Keratinocyte (primary cell): ENCODE data around the gene ITGA3.

ENCODE experiments used
- EZH2 ChIP-seq: IDR thresholded peaks from one replicate; pipeline ENCODE4 v1.6.1; 2012; ENCODE audit warnings: inconsistent platforms, mild to moderate bottlenecking, low read length, moderate library complexity
- TF ChIP-seq, protein P1 (sequence below), 3 experiments: IDR thresholded peaks in 1 of 3; conservative IDR thresholded peaks in 1 of 3; optimal IDR thresholded peaks in 1 of 3; 2 replicates in 2 of 3; 3 replicates in 1 of 3; pipeline versions ENCODE3 to v1.5.1; 2011; ENCODE audit warnings: low read length in 3 of 3, mild to moderate bottlenecking in 3 of 3, moderate library complexity in 2 of 3, control low read depth in 1 of 3, inconsistent platforms in 1 of 3; ENCODE audit not compliant: insufficient read depth in 2 of 3; ENCODE audit errors: extremely low read depth in 1 of 3

DNA sequence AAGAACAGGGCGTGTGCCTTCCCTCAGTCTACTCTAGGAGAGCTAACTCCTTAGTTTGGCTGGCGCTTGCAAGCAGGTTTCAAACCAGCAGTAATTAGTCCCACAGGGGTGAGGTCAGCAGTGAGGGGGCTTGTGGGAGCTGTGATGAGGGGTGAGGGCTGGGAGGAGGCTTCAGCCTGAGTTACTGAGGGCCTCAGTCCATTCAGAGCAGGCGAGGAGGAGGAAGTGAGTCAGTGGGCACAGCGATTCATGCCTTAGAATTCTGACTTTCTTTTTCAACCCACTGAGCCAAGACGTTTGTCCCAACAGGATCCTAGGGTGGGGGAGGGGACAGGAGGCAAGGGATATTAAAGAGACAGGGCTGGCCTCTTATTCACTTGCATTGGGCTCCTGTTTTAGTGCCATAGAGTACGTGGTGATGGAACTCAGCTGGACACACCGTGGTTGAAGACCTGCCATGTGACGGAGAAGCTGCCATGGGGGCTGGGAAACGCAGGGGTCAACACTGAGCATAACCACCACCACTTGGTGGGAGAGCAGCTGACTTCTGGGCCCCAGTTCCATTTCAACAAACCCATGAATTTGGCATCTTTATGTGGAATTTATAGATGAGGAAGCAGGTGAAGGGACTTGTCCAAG, 8.3 kb upstream of the ITGA3 start:
- no peak for TF ChIP-seq EZH2
- TF ChIP-seq, protein P1, sequence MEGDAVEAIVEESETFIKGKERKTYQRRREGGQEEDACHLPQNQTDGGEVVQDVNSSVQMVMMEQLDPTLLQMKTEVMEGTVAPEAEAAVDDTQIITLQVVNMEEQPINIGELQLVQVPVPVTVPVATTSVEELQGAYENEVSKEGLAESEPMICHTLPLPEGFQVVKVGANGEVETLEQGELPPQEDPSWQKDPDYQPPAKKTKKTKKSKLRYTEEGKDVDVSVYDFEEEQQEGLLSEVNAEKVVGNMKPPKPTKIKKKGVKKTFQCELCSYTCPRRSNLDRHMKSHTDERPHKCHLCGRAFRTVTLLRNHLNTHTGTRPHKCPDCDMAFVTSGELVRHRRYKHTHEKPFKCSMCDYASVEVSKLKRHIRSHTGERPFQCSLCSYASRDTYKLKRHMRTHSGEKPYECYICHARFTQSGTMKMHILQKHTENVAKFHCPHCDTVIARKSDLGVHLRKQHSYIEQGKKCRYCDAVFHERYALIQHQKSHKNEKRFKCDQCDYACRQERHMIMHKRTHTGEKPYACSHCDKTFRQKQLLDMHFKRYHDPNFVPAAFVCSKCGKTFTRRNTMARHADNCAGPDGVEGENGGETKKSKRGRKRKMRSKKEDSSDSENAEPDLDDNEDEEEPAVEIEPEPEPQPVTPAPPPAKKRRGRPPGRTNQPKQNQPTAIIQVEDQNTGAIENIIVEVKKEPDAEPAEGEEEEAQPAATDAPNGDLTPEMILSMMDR (optimal IDR thresholded peaks at IDR 0.05 in 1 of 3, IDR thresholded peaks at IDR 0.05 in 1 of 3, conservative IDR thresholded peaks at IDR 0.05 in 1 of 3; ENCODE audit: extremely low read depth in 1 of 3, insufficient read depth in 2 of 3, low read length in 3 of 3): no peak
